PFSK-1 (cell line): ENCODE measurements around the gene HLA-A.

Source experiments
- FOXP2 ChIP-seq: optimal IDR thresholded peaks from 2 replicates; pipeline ENCODE3; 2011; ENCODE audit warnings: borderline replicate concordance, control low read depth, inconsistent platforms; ENCODE audit not compliant: insufficient read depth; ENCODE audit errors: extremely low read length, extremely low read depth
- POLR2AphosphoS5 ChIP-seq: IDR thresholded peaks from 2 replicates; pipeline ENCODE4 v1.6.1; 2012; ENCODE audit warnings: low read depth, mild to moderate bottlenecking, control low read depth, low read length, moderate library complexity
- SIN3A ChIP-seq: IDR thresholded peaks from 2 replicates; pipeline ENCODE4 v1.6.1; 2012; ENCODE audit warnings: mild to moderate bottlenecking, low read length, moderate library complexity, borderline replicate concordance; ENCODE audit not compliant: insufficient read depth
- TAF1 ChIP-seq: IDR thresholded peaks from 2 replicates; pipeline ENCODE4 v1.6.1; 2012; ENCODE audit warnings: low read length, control low read depth, borderline replicate concordance; ENCODE audit not compliant: insufficient read depth
- TF ChIP-seq, protein P1 (sequence below), 2 experiments: IDR thresholded peaks; 2 replicates each; pipeline versions ENCODE4 v1.6.1 to v1.8.0; 2011 to 2012; ENCODE audit warnings: low read depth in 2 of 2, low read length in 2 of 2, control low read depth in 1 of 2, inconsistent platforms in 1 of 2, mild to moderate bottlenecking in 1 of 2, moderate library complexity in 1 of 2; ENCODE audit not compliant: insufficient read depth in 1 of 2

The HLA-A gene

GRCh38 chr6:29965563-29965872 lies 23.2 kb downstream of the HLA-A start:
- TF ChIP-seq TAF1 (no peak), POLR2AphosphoS5 (no peak)

DNA sequence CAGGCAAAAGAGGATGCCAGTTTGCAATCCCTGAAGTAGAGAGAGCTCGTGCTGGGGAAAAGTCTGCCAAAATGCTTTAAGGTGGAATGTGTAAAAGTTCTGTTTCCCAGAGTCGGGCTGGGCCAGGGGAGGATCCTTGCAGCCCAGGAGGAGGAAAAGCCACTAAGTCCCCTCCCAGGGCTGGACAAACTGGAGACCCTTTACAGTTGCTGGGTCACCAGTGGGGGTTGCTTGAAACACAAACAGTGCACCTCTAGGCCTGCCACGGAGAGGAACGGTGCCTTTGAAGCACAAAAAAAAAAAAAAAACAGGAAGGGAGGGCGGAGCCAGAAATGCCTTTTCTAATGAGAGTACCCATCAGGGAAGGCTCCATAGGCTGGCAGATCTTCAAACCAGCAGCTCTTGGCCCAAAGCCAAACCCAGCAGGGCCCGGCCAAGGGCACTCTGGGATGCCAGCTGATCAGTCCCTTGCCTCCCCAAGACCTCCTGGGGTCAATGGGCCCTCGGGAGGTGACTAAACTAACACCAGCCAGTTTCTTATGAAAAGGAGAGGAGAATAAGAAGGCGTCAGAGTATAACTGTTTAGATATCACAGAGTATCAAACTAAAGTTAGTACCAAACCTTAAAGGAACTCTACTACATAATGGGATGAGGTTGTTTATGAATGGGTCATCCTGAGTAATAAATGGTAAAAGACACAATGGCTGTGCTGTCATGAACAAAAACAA lies 23.7 kb downstream of the HLA-A start:
- TF ChIP-seq POLR2AphosphoS5 (no peak), TAF1 (no peak)
- TF ChIP-seq, protein P1, sequence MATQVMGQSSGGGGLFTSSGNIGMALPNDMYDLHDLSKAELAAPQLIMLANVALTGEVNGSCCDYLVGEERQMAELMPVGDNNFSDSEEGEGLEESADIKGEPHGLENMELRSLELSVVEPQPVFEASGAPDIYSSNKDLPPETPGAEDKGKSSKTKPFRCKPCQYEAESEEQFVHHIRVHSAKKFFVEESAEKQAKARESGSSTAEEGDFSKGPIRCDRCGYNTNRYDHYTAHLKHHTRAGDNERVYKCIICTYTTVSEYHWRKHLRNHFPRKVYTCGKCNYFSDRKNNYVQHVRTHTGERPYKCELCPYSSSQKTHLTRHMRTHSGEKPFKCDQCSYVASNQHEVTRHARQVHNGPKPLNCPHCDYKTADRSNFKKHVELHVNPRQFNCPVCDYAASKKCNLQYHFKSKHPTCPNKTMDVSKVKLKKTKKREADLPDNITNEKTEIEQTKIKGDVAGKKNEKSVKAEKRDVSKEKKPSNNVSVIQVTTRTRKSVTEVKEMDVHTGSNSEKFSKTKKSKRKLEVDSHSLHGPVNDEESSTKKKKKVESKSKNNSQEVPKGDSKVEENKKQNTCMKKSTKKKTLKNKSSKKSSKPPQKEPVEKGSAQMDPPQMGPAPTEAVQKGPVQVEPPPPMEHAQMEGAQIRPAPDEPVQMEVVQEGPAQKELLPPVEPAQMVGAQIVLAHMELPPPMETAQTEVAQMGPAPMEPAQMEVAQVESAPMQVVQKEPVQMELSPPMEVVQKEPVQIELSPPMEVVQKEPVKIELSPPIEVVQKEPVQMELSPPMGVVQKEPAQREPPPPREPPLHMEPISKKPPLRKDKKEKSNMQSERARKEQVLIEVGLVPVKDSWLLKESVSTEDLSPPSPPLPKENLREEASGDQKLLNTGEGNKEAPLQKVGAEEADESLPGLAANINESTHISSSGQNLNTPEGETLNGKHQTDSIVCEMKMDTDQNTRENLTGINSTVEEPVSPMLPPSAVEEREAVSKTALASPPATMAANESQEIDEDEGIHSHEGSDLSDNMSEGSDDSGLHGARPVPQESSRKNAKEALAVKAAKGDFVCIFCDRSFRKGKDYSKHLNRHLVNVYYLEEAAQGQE (IDR thresholded peaks at IDR 0.05; ENCODE audit: insufficient read depth in 1 of 2, low read depth in 2 of 2, low read length in 2 of 2), result peak in 1 of 2 experiments; percentile 29; a peak in 1 of 4 replicates

DNA sequence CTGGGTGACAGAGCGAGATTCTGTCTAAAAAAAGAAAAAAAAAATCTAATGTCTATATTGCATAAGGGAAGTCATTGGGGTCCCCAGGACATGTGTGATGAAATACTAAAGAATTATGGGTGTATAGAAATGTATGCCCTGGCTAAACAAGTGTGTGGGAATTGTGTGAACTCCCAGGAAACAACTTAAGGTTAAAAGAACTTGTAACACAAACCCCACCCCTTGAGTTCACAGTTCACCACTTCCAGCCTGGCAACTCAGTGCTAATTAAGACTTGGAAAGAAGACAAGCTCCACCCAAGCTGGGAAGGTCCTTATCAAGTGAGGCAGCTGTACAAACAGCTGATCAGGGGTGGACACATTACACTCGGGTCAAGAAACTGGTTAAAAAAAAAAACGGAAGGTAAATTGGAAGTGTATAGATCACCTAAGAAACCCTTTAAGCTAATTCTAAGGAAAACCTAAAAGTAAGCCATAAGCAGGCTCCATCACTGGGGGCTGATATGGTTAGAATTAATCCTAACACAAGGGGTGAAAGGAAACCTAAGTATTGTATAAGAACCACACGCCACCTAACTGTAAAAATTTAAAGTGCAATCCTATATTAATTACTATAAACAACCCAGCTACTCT lies 25.2 kb downstream of the HLA-A start:
- no peak for TF ChIP-seq POLR2AphosphoS5
- TF ChIP-seq FOXP2, result no peak
- TF ChIP-seq SIN3A, result no peak
- TF ChIP-seq, protein P1 (IDR thresholded peaks at IDR 0.05; ENCODE audit: insufficient read depth in 1 of 2, low read depth in 2 of 2, low read length in 2 of 2), result no peak
- no peak for TF ChIP-seq TAF1

DNA sequence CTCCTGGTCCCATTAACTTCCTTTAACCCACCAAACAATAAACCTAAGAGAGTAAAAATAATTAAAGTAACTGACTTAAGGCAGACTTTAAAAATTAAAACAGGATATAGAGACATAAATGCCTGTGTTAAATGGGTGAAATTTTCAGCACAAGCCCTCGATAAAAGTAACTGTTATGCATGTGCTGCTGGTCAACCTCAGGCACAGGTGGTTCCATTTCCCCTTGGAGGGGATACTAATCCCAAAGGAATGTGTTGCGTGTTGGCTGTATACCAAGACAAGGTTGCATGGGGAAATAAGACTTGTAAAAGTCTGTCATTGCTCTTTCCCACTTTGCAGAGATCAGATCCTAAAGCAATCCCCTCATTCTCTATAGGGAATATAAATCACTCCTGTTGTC lies 25.8 kb downstream of the HLA-A start:
- TF ChIP-seq, protein P1 (IDR thresholded peaks at IDR 0.05; ENCODE audit: insufficient read depth in 1 of 2, low read depth in 2 of 2, low read length in 2 of 2), result no peak
- TF ChIP-seq POLR2AphosphoS5 (no peak), SIN3A (no peak), FOXP2 (no peak), TAF1 (no peak)

- TF ChIP-seq, protein P1 (IDR thresholded peaks at IDR 0.05; ENCODE audit: insufficient read depth in 1 of 2, low read depth in 2 of 2, low read length in 2 of 2), result no peak
- TF ChIP-seq FOXP2 (no peak), TAF1 (no peak)
Observed at GRCh38 chr6:29968905-29969304, 26.6 kb downstream of the HLA-A start.
